Sigmoid colon (tissue), 7 donors: Measurements from ENCODE around the gene RABEP2. TPM values are rescaled to one million over a fixed set of nuclear protein-coding genes. Genes with fewer than 3 reads are reported as not detected.
"Not testable (repeated sequence)": the region's sequence is repeated elsewhere in the genome, so short reads cannot be mapped to it uniquely, and the experiment has no call there.

ENCODE experiments used
- DNase-seq: peaks from one replicate; pipeline ENCODE4 v3.0.0-alpha.2; 2019
- H3K27ac ChIP-seq, 4 donors: fragments of 200-600 bp; sonication (generic); one replicate each; pipeline ENCODE4 v1.5.1; 2016 to 2019; ENCODE audit warnings: mild to moderate bottlenecking in 1 of 4
- H3K27me3 ChIP-seq, 3 donors: fragments of 200-600 bp; sonication (generic); one replicate each; pipeline ENCODE4 v1.5.1; 2019; ENCODE audit warnings: mild to moderate bottlenecking in 1 of 3
- H3K36me3 ChIP-seq, 4 donors: fragments of 200-600 bp; sonication (generic); one replicate each; pipeline ENCODE4 v1.5.1; 2016 to 2019
- H3K4me1 ChIP-seq, 4 donors: fragments of 200-600 bp; sonication (generic); one replicate each; pipeline ENCODE4 v1.5.1; 2017 to 2019
- H3K4me3 ChIP-seq, 4 donors: fragments of 200-600 bp; sonication (generic); one replicate each; pipeline ENCODE4 v1.5.1; 2017 to 2019; ENCODE audit warnings: mild to moderate bottlenecking in 2 of 4, moderate library complexity in 1 of 4
- H3K9me3 ChIP-seq, 4 donors: fragments of 200-600 bp in 3 of 4; sonication (generic) in 3 of 4; one replicate each; pipeline versions ENCODE4 v1.5.1 to v1.6.1; 2013 to 2019
- CTCF ChIP-seq, 4 experiments: fragments of 450-650 bp in 3 of 4; fragments of 200-600 bp in 1 of 4; IDR thresholded peaks; one replicate each; pipeline ENCODE4 v1.5.1; 2016 to 2019; ENCODE audit warnings: antibody characterized with exemption in 4 of 4, mild to moderate bottlenecking in 3 of 4, moderate library complexity in 2 of 4
- EP300 ChIP-seq, 4 donors: sonication (generic); formaldehyde crosslinking; IDR thresholded peaks; one replicate each; pipeline ENCODE4 v1.6.1; 2017; ENCODE audit warnings: antibody characterized with exemption in 4 of 4
- POLR2A ChIP-seq, 2 donors: fragments of 450-650 bp; IDR thresholded peaks; one replicate each; pipeline ENCODE4 v1.6.1; 2016; ENCODE audit warnings: antibody characterized with exemption in 2 of 2, mild to moderate bottlenecking in 2 of 2, moderate library complexity in 2 of 2
- POLR2AphosphoS5 ChIP-seq, 4 donors: sonication (generic); formaldehyde crosslinking; IDR thresholded peaks; one replicate each; pipeline ENCODE4 v1.6.1; 2017; ENCODE audit warnings: antibody characterized with exemption in 4 of 4
- WGBS, 2 donors: extraction: QIAGEN DNeasy Blood & Tissue Kit; methylation state at CpG; one replicate each; pipeline ENCODE4 v1.1.7; 2013; 5-methylcytosine and 5-hydroxymethylcytosine counted together
- intact Hi-C: fragments of 100-400 bp; cut with DNase I; formaldehyde crosslinking; loops from one replicate; pipeline ENCODE4 v1.15.1; 2023
- polyA plus RNA-seq, 3 donors: library from polyadenylated mRNA; stranded (reverse); fragments of 200-250 nt; gene quantifications; one replicate each; pipeline ENCODE4 v1.2.3, GENCODE V29; 2013
- total RNA-seq, 4 donors: library from RNA; depleted of rRNA; stranded (reverse); fragments of >200 nt; gene quantifications; one replicate each; pipeline ENCODE4 v1.1.0, GENCODE V29; 2016
- donor health status: healthy with polysubstance abuse.
- donor health status: Bipolar disorder and iron deficiency.
- donor health status: healthy.

The RABEP2 gene, protein sequence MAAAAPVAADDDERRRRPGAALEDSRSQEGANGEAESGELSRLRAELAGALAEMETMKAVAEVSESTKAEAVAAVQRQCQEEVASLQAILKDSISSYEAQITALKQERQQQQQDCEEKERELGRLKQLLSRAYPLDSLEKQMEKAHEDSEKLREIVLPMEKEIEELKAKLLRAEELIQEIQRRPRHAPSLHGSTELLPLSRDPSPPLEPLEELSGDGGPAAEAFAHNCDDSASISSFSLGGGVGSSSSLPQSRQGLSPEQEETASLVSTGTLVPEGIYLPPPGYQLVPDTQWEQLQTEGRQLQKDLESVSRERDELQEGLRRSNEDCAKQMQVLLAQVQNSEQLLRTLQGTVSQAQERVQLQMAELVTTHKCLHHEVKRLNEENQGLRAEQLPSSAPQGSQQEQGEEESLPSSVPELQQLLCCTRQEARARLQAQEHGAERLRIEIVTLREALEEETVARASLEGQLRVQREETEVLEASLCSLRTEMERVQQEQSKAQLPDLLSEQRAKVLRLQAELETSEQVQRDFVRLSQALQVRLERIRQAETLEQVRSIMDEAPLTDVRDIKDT
- 10 to 100 TPM in 3 of 4 donors, 1 to 10 TPM in 1; 9.9 to 43.2 (median 15.0) TPM for total RNA-seq
- 10 to 100 TPM; 30.0 to 48.7 (median 35.4) TPM for polyA plus RNA-seq

- H3K9me3 ChIP-seq = no peaks in the 10 kb centered on the region
- 1% methylated on average over 66 of the region's 66 CpGs for WGBS, 2 donors
- TF ChIP-seq EP300 (IDR thresholded peaks at IDR 0.05) (no peak), POLR2AphosphoS5 (IDR thresholded peaks at IDR 0.05) (peak; percentile 75 to 91 (median 82))
- peaks cover 0 to 12% (median 9%) of the 10 kb centered on the region in 4 donors for H3K4me1 ChIP-seq
- H3K36me3 ChIP-seq = peaks cover 0 to 1% (median 0%) of the 10 kb centered on the region in 4 donors
- peak within 1 kb of the TSS; percentile 89 to 98 (median 98) for H3K27ac ChIP-seq
- intact Hi-C loops = loop anchor here (1.0 to 5.0 kb wide), 4 partner anchors 20 to 102 kb away; partner anchors contain the start of gene SH2B1
- DNase-seq = peak; percentile 95
- H3K27me3 ChIP-seq = no peaks in the 10 kb centered on the region
- peak within 1 kb of the TSS; percentile 61 to 95 (median 84) for H3K4me3 ChIP-seq
Measured at GRCh38 chr16:28924762-28925385, at the start of gene RABEP2. Gene RABEP2 (minus strand): TSS chr16:28925238. CDS start chr16:28925163, 75 bp downstream.

- peaks cover 0 to 20% (median 12%) of the 10 kb centered on the region in 4 donors for H3K36me3 ChIP-seq
- 0 to 1% methylated on average over 60 of the region's 60 CpGs for WGBS, 2 donors
- H3K4me1 ChIP-seq = peaks cover 0 to 25% (median 16%) of the 10 kb centered on the region in 4 donors
- H3K9me3 ChIP-seq = no peaks in the 10 kb centered on the region
- H3K27ac ChIP-seq = peak within 1 kb of the TSS; percentile 75 to 87 (median 85)
- DNase-seq = peak; percentile 99
- H3K4me3 ChIP-seq = peak within 1 kb of the TSS; percentile 66 to 98 (median 91)
- TF ChIP-seq POLR2A (IDR thresholded peaks at IDR 0.05) (no peak), CTCF (IDR thresholded peaks at IDR 0.05) (no peak), POLR2AphosphoS5 (IDR thresholded peaks at IDR 0.05) (peak; percentile 78 to 94 (median 82)), EP300 (IDR thresholded peaks at IDR 0.05) (peak in 2 of 4 donors; percentile 14 to 81)
- no peaks in the 10 kb centered on the region for H3K27me3 ChIP-seq
- intact Hi-C loops = no loop called here
Measured at GRCh38 chr16:28974437-28975157, 49.6 kb upstream of the RABEP2 start, which contains the start of gene SPNS1. Gene SPNS1 (plus strand): TSS chr16:28974778. CDS start chr16:28975152, 374 bp downstream.

DNA sequence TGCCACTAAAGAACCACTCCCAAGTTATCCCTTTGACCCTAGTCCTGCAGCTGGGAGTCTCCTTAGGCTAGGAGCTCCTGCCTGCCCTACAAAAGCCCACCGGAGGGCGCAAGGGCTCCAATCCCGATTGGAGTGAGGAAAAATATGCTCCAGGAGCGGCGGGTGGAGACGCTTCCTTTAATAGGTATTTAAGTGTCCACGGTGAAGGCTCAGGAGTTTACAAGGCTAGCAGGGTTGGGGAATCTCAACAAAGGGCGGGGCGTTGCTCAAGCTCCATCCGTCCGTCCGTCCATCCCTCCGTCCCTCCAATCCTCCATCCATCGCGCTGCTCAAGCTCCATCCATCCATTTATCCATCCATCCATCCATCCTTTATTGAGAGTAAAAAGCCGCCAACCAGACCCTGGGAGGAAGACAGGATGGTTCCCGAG is 49.0 kb upstream of the RABEP2 start:
- Histone ChIP-seq H3K27ac (peak overlapping the region; percentile 75 to 87 (median 85)), H3K27me3 (no peaks in the 10 kb centered on the region), H3K36me3 (peaks cover 0 to 14% (median 9%) of the 10 kb centered on the region in 4 donors), H3K4me1 (peaks cover 0 to 25% (median 16%) of the 10 kb centered on the region in 4 donors), H3K9me3 (no peaks in the 10 kb centered on the region), H3K4me3 (peak overlapping the region; percentile 66 to 98 (median 91))
- intact Hi-C loops = no loop called here
- 0% methylated on average over 17 of the region's 17 CpGs for WGBS, 2 donors
- TF ChIP-seq POLR2AphosphoS5 (IDR thresholded peaks at IDR 0.05) (no peak), POLR2A (IDR thresholded peaks at IDR 0.05) (no peak), EP300 (IDR thresholded peaks at IDR 0.05) (no peak), CTCF (IDR thresholded peaks at IDR 0.05) (peak; percentile 15 to 61 (median 57))
- no peak for DNase-seq

DNA sequence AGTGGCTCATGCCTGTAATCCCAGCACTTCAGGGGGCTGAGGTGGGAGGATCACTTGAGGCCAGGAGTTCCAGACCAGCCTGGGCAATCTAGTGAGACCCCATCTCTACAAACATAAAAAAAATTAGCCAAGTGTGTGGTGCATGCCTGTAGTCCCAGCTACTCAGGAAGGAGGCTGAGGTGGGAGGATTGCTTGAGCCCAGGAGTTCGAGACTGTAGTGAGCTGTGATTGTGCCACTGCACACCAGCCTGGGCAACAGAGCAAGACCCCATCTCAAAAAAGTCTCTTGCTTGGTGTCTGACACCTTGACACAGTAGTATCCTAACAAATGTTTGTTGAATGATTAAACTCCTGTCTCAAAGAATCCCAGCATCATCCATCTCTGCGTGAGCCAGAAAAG is 44.7 kb upstream of the RABEP2 start:
- DNase-seq, H3K9me3 ChIP-seq, H3K36me3 ChIP-seq, H3K27ac ChIP-seq, H3K4me1 ChIP-seq, intact Hi-C loops, H3K27me3 ChIP-seq, H3K4me3 ChIP-seq: not testable (repeated sequence)
- 89 to 93% methylated on average over 2 of the region's 2 CpGs for WGBS, 2 donors

DNA sequence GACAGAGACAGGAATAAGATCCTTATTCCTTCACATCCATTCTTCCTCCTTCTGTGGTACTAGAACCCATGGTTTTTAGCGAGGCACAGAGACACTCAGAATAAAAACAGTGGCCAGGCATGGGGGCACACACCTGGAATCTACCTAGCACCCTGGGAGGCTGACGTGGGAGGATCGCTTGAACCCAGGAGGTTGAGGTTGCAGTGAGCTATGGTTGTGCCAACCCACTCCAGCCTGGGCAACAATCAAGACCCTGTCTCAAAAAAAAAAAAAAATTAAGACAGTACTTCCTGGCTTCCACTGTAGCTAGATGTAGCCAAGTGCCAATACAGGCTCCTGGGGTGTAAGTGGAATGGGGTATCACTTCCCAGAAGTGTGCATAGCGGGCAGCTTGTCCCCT is 42.1 kb upstream of the RABEP2 start:
- Histone ChIP-seq H3K9me3 (no peaks in the 10 kb centered on the region), H3K27ac (no peak overlapping the region), H3K4me3 (no peak overlapping the region), H3K4me1 (no peaks in the 10 kb centered on the region), H3K36me3 (peaks cover 12 to 33% (median 18%) of the 10 kb centered on the region in 4 donors), H3K27me3 (no peaks in the 10 kb centered on the region)
- no peak for DNase-seq
- intact Hi-C loops = no loop called here
- TF ChIP-seq POLR2A (IDR thresholded peaks at IDR 0.05) (no peak), CTCF (IDR thresholded peaks at IDR 0.05) (no peak), POLR2AphosphoS5 (IDR thresholded peaks at IDR 0.05) (no peak), EP300 (IDR thresholded peaks at IDR 0.05) (no peak)
- WGBS, 2 donors = 92 to 94% methylated on average over 4 of the region's 4 CpGs
